Measurements from ENCODE around the gene PHYHD1.

Gene PHYHD1

GRCh38 chr9:128916745-128917144 is 4.0 kb upstream of the PHYHD1 start:
- H3K27ac ChIP-seq = peak overlapping the region; percentile 91
- TF ChIP-seq CTCF (IDR thresholded peaks at IDR 0.05) = no peak
- TF ChIP-seq ZFX (IDR thresholded peaks at IDR 0.05; ENCODE audit: borderline replicate concordance) = no peak

GRCh38 chr9:128917151-128917849 is 3.5 kb upstream of the PHYHD1 start:
- no peak for TF ChIP-seq CTCF (IDR thresholded peaks at IDR 0.05)
- TF ChIP-seq ZFX (IDR thresholded peaks at IDR 0.05; ENCODE audit: borderline replicate concordance) = no peak
- peak overlapping the region; percentile 91 for H3K27ac ChIP-seq

- peak overlapping the region; percentile 91 for H3K27ac ChIP-seq
- no peak for TF ChIP-seq CTCF (IDR thresholded peaks at IDR 0.05)
- TF ChIP-seq ZFX (IDR thresholded peaks at IDR 0.05; ENCODE audit: borderline replicate concordance) = no peak
Measured at GRCh38 chr9:128918921-128919320, 1.9 kb upstream of the PHYHD1 start.

DNA sequence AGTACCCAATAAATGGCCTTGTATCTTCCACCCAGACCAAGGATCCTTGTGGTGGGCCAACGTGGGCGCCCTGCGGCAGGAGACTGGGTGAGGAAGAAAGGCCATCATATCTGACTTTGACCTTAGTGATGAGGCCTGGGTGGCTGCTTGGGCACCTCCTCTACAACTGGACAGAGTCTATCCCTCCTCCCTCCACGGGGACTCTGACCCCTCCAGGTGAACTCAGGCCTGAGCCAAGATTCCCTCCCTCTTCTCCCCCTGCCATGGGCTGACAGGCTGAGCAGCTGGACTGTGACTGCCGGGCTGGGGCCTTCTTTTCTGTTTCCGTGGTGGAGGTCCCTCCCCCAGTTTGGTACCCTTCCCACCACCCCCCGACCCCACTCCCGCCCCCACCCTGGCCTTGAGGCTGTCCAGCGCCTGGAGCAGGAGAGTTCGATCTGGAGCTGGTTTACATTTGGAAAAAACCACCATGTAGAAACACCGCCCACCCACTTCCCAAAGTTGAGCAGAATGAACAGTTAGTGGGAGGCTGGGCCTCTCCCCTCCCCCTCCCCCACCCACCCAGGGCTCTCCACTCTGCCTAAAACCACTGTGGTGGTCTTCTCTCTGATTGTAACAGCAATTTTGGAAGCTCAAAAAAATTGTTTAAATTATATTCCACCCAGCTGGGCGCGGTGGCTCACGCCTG is 1.2 kb upstream of the PHYHD1 start:
- peak overlapping the region; percentile 91 for H3K27ac ChIP-seq
- no peak for TF ChIP-seq CTCF (IDR thresholded peaks at IDR 0.05)

DNA sequence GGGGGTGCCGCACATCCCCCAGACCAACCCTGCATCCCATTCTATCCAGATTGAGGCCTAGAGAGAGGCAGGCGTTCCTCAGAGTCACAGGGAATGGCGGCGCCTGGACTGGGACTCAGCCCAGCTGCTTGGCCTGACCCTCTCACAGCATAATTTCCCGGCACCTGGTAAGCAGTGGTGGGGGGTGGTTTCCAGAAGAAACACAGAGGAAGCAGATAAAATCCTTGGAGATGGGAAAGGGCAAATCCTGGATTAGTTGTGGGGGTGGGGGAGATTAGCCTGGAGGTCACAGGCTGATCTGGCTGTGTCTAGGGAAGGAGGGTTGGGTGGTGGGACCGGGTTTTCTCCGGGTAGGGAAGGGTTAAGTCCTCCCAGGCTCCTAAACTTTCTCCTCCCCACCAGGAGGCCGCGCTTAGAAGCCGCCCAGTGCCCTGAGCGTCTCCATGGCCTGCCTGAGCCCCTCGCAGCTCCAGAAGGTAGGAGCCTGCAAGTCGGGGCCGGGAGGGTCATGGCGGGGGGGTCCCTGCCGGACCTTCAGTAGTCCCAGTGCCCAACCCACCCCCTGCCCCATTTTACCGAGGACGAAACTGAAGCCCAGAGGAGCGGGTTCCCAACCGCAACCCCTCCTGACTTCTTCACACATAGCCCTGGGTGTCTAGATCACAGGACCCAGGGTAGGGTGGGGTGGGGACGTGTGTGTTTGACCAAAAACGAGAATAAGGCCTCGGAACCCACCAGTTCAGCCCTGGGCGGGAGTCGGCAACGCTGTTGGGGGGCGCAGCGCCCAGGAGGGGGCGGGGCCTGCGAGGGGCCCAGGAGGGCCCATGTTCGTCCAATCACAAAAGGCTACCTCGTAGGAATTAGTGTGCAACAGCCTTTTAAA is 1.3 kb downstream of the PHYHD1 start:
- no peak for TF ChIP-seq ZFX (IDR thresholded peaks at IDR 0.05; ENCODE audit: borderline replicate concordance)
- peak overlapping the region; percentile 91 for H3K27ac ChIP-seq

GRCh38 chr9:128923493-128923883 is 2.7 kb downstream of the PHYHD1 start:
- TF ChIP-seq CTCF (IDR thresholded peaks at IDR 0.05) (no peak), ZFX (IDR thresholded peaks at IDR 0.05; ENCODE audit: borderline replicate concordance) (no peak)
- H3K27ac ChIP-seq = peak overlapping the region; percentile 13; the same call in 1 of the 2 replicates

DNA sequence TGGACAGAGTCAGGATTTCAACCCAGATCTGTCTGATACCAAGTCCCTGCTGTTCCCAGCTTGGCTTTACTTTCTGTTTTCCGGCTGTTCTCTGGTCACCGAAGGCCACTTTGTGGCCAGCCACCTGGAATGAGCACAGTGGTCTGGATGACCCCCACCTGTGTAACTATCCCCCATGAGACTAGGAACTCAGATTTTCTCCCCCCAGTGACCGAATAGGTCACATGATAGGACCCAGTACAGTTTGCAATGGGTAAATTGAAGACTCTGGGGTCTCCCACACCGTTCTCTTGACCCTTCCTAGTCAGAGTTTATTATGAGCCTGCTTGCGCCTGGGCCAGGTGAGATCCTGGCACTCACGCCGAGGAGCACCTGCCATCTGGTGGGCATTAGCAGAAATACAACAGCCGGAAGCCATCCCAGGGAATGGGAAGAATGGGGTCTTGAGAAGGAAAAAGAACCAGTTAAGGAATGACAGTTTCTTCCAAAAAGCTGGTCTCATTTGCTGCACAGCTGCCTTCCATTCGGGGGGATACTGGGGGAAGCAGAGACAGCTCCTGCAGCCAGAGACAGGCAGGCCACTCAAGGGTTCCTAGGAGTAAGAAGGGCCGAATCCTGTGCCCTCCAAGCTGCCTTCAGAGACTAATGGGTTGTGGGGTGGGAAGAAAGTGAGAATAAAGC is 7.1 kb downstream of the PHYHD1 start:
- peak overlapping the region; percentile 46 for H3K27ac ChIP-seq
- TF ChIP-seq CTCF (IDR thresholded peaks at IDR 0.05) (peak; percentile 91), ZFX (IDR thresholded peaks at IDR 0.05; ENCODE audit: borderline replicate concordance) (no peak)

All from 22Rv1 (cell line).